Measurements from ENCODE around the gene SV2B. TPM values are rescaled to one million over a fixed set of nuclear protein-coding genes. Genes with fewer than 3 reads are reported as not detected.

The SV2B gene
- total RNA-seq, 4 donors from 2014 or later, result 1.4 to 6.4 (median 2.2) TPM

GRCh38 chr15:91329914-91330313 lies 229.9 kb downstream of the SV2B start:
- no peak for TF ChIP-seq CTCF (IDR thresholded peaks at IDR 0.05; ENCODE audit: low read depth)

GRCh38 chr15:91331581-91331980 lies 231.5 kb downstream of the SV2B start:
- TF ChIP-seq CTCF (IDR thresholded peaks at IDR 0.05; ENCODE audit: low read depth), result no peak

GRCh38 chr15:91335702-91336101 lies 235.6 kb downstream of the SV2B start:
- no peak for TF ChIP-seq CTCF (IDR thresholded peaks at IDR 0.05; ENCODE audit: low read depth)

GRCh38 chr15:91336687-91337086 lies 236.6 kb downstream of the SV2B start:
- no peak for TF ChIP-seq CTCF (IDR thresholded peaks at IDR 0.05; ENCODE audit: low read depth)

GRCh38 chr15:91338766-91339165 lies 238.7 kb downstream of the SV2B start:
- no peak for TF ChIP-seq CTCF (IDR thresholded peaks at IDR 0.05; ENCODE audit: low read depth)

GRCh38 chr15:91342097-91342496 lies 242.0 kb downstream of the SV2B start:
- TF ChIP-seq CTCF (IDR thresholded peaks at IDR 0.05; ENCODE audit: low read depth), result no peak

GRCh38 chr15:91345736-91346135 lies 245.7 kb downstream of the SV2B start:
- no peak for TF ChIP-seq CTCF (IDR thresholded peaks at IDR 0.05; ENCODE audit: low read depth)

Measured in subcutaneous adipose tissue (tissue), 4 donors.